ENCODE results near the gene FMNL3. TPM values are rescaled to one million over a fixed set of nuclear protein-coding genes. Genes with fewer than 3 reads are reported as not detected.

FMNL3 gene
- total and polyA plus RNA-seq, 2 of the 13 experiments (the other 11 are each of a cell fraction or from before 2014, with no cell fraction given), result 0.44 to 1.1 TPM

DNA sequence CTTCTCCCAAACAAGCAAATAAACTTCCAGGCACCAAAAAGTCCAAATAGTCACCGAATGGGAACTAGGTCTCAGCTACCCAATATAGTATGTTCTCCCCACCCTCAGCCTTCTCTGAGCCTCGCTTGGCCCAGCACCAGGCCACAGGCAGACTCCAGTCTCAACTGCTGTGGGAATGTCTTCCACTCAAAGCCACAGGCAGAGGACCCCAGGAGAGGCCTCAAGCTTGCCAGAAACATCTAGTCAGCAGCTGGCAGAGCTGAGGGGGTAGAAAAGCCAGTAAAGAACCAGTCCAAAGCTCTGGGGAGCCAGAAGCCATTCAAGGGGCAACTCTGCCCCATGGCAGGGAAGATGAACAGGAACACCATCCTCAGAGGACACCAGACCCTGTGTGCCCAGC is 41.8 kb downstream of the FMNL3 start:
- ChIA-PET POLR2A (no interaction called here), CTCF (ENCODE audit: low intra/inter-chr PET ratio, low total read pairs) (no interaction called here)
- Histone ChIP-seq H3K9me3 (ENCODE audit: low read length) (no peaks in the 10 kb centered on the region), H3K79me2 (ENCODE audit: insufficient read depth, low read length) (no peaks in the 10 kb centered on the region), H3K36me3 (replicated peaks in 1 of 2; ENCODE audit: control insufficient read depth in 1 of 2, insufficient read depth in 2 of 2, low read length in 2 of 2) (no peaks in the 10 kb centered on the region), H3K4me2 (ENCODE audit: low read depth, low read length) (no peak overlapping the region), H2AFZ (ENCODE audit: low read length) (no peak overlapping the region), H3K4me1 (ENCODE audit: insufficient read depth, low read length) (peaks cover 15% of the 10 kb centered on the region), H4K20me1 (ENCODE audit: insufficient read depth, low read length) (no peaks in the 10 kb centered on the region), H3K9ac (ENCODE audit: insufficient read depth, low read depth, low read length) (no peak overlapping the region), H3K4me3 (replicated peaks in 1 of 3; ENCODE audit: insufficient read depth in 1 of 3, low read depth in 2 of 3, low read length in 3 of 3) (no peak overlapping the region), H3K27ac (ENCODE audit: extremely low read length, insufficient read depth, low read length) (no peak overlapping the region), H3K27me3 (ENCODE audit: control insufficient read depth in 1 of 2, insufficient read depth in 2 of 2, low read length in 2 of 2) (no peaks in the 10 kb centered on the region; a peak in 1 of 5 replicates)
- TF ChIP-seq ZNF496 (CRISPR knock-in tag; IDR thresholded peaks at IDR 0.05; ENCODE audit: insufficient replicate concordance) (no peak), XRCC5 (optimal IDR thresholded peaks at IDR 0.05; ENCODE audit: low read length) (no peak), EZH2 (conservative IDR thresholded peaks at IDR 0.05; ENCODE audit: low read depth, low read length) (no peak), ZC3H13 (CRISPR knock-in tag; IDR thresholded peaks at IDR 0.05) (no peak), ZNF329 (CRISPR knock-in tag; IDR thresholded peaks at IDR 0.05; ENCODE audit: low read depth) (no peak), ATAD3A (CRISPR knock-in tag; IDR thresholded peaks at IDR 0.05) (no peak)
- TF ChIP-seq, protein P1, sequence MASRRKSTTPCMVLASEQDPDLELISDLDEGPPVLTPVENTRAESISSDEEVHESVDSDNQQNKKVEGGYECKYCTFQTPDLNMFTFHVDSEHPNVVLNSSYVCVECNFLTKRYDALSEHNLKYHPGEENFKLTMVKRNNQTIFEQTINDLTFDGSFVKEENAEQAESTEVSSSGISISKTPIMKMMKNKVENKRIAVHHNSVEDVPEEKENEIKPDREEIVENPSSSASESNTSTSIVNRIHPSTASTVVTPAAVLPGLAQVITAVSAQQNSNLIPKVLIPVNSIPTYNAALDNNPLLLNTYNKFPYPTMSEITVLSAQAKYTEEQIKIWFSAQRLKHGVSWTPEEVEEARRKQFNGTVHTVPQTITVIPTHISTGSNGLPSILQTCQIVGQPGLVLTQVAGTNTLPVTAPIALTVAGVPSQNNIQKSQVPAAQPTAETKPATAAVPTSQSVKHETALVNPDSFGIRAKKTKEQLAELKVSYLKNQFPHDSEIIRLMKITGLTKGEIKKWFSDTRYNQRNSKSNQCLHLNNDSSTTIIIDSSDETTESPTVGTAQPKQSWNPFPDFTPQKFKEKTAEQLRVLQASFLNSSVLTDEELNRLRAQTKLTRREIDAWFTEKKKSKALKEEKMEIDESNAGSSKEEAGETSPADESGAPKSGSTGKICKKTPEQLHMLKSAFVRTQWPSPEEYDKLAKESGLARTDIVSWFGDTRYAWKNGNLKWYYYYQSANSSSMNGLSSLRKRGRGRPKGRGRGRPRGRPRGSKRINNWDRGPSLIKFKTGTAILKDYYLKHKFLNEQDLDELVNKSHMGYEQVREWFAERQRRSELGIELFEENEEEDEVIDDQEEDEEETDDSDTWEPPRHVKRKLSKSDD (CRISPR knock-in tag; IDR thresholded peaks at IDR 0.05; ENCODE audit: low read depth), result no peak
- ATAC-seq, result no peak
- intact Hi-C loops (cut with micrococcal nuclease; ENCODE audit: unreplicated experiment), result no loop called here
- FAIRE-seq, result no peak
- in situ Hi-C loops (cut with HindIII; ENCODE audit: extremely low pct_ligation_motif_present, low pct_unique_long_range_greater_than_20kb), result no loop called here
- no peak for DNase-seq (ENCODE audit: low spot score)
- 64% methylated on average over 2 of the region's 2 CpGs for WGBS (ENCODE audit: low lambda C conversion rate)
- BruUV-seq (replicated peaks), result no TSS peak
